Esophagus squamous epithelium (tissue), 5 donors: ENCODE results near the gene ARPC5. TPM values are rescaled to one million over a fixed set of nuclear protein-coding genes. Genes with fewer than 3 reads are reported as not detected.

Experiments
- DNase-seq: peaks from one replicate; lab custom pipeline; 2025; lab: John Stamatoyannopoulos, UW
- H3K27ac ChIP-seq, 4 donors: fragments of 200-600 bp; sonication (generic); one replicate each; pipeline ENCODE4 v1.5.1; 2016 to 2019; ENCODE audit warnings: mild to moderate bottlenecking in 1 of 4
- H3K27me3 ChIP-seq, 4 donors: fragments of 200-600 bp; sonication (generic); 1 replicate in 3 of 4; 2 replicates in 1 of 4; pipeline versions ENCODE4 v1.5.1 to v1.6.0; 2017 to 2021; ENCODE audit warnings: antibody characterized with exemption in 1 of 4
- H3K36me3 ChIP-seq, 3 donors: fragments of 200-600 bp; sonication (generic); one replicate each; pipeline ENCODE4 v1.5.1; 2016 to 2019
- H3K4me1 ChIP-seq, 3 donors: fragments of 200-600 bp; sonication (generic); one replicate each; pipeline ENCODE4 v1.5.1; 2017 to 2019
- H3K4me3 ChIP-seq, 4 donors: fragments of 200-600 bp; sonication (generic); 1 replicate in 3 of 4; 2 replicates in 1 of 4; pipeline ENCODE4 v1.5.1; 2016 to 2019; ENCODE audit warnings: mild to moderate bottlenecking in 2 of 4, moderate library complexity in 1 of 4
- H3K9me3 ChIP-seq, 3 donors: fragments of 200-600 bp; sonication (generic); one replicate each; pipeline ENCODE4 v1.5.1; 2016 to 2019
- POLR2A ChIP-seq, 4 donors: fragments of 450-650 bp; IDR thresholded peaks; one replicate each; pipeline ENCODE4 v1.6.1; 2017; ENCODE audit warnings: antibody characterized with exemption in 4 of 4, mild to moderate bottlenecking in 4 of 4, moderate library complexity in 3 of 4
- WGBS, 2 donors: methylation state at CpG; one replicate each; pipeline ENCODE4 v1.1.5; 2018; 5-methylcytosine and 5-hydroxymethylcytosine counted together
- intact Hi-C: fragments of 100-400 bp; cut with DNase I; formaldehyde crosslinking; loops from one replicate; pipeline ENCODE4 v1.15.0; 2022
- total RNA-seq, 4 donors: library from RNA; depleted of rRNA; stranded (reverse); fragments of >200 nt; gene quantifications; one replicate each; pipeline ENCODE4 v1.1.0, GENCODE V29; 2016
- TF ChIP-seq, protein P1 (sequence below), 6 experiments: fragments of 450-650 bp in 4 of 6; fragments of 200-600 bp in 2 of 6; sonication (generic) in 2 of 6; IDR thresholded peaks; one replicate each; pipeline ENCODE4 v1.5.1; 2016 to 2019; ENCODE audit warnings: antibody characterized with exemption in 6 of 6, mild to moderate bottlenecking in 4 of 6, moderate library complexity in 4 of 6
- donor health status: DM: yes; HTN: yes; CAD: no.

ARPC5 gene
- total RNA-seq, 4 donors from 2014 or later = 90.2 to 136 (median 102) TPM

DNA sequence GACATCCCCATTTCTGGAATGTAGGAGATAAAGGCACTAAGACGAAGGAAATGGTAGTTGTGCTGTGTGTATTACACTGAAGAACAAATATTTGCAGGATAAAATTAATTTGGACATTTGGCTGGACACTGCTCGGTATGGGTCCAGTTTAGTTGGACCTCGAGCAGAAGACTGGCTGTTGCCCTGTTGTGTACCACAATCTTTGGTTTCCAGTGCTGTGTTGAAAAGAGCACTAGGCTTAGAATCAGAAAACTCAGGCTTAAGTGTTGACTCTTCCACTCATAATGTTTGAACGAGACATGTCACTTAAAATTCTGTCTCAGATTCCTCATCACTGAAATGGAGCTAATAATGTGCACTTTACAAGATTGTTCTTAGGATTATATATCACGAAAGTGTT is 1.2 kb upstream of the ARPC5 start:
- intact Hi-C loops = loop anchor here (10.0 kb wide), 1 partner anchor 162 kb away; the partner anchor contains the start of gene SMG7
- TF ChIP-seq POLR2A (IDR thresholded peaks at IDR 0.05) = no peak
- TF ChIP-seq, protein P1, sequence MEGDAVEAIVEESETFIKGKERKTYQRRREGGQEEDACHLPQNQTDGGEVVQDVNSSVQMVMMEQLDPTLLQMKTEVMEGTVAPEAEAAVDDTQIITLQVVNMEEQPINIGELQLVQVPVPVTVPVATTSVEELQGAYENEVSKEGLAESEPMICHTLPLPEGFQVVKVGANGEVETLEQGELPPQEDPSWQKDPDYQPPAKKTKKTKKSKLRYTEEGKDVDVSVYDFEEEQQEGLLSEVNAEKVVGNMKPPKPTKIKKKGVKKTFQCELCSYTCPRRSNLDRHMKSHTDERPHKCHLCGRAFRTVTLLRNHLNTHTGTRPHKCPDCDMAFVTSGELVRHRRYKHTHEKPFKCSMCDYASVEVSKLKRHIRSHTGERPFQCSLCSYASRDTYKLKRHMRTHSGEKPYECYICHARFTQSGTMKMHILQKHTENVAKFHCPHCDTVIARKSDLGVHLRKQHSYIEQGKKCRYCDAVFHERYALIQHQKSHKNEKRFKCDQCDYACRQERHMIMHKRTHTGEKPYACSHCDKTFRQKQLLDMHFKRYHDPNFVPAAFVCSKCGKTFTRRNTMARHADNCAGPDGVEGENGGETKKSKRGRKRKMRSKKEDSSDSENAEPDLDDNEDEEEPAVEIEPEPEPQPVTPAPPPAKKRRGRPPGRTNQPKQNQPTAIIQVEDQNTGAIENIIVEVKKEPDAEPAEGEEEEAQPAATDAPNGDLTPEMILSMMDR (IDR thresholded peaks at IDR 0.05) = no peak
- Histone ChIP-seq H3K4me3 (no peak overlapping the region), H3K27ac (no peak overlapping the region), H3K27me3 (no peaks in the 10 kb centered on the region), H3K9me3 (no peaks in the 10 kb centered on the region), H3K36me3 (peaks cover 0 to 6% (median 0%) of the 10 kb centered on the region in 3 donors), H3K4me1 (peaks cover 12 to 36% (median 15%) of the 10 kb centered on the region in 3 donors)
- 56 to 68% methylated on average over 5 of the region's 5 CpGs for WGBS, 2 donors
- no peak for DNase-seq

DNA sequence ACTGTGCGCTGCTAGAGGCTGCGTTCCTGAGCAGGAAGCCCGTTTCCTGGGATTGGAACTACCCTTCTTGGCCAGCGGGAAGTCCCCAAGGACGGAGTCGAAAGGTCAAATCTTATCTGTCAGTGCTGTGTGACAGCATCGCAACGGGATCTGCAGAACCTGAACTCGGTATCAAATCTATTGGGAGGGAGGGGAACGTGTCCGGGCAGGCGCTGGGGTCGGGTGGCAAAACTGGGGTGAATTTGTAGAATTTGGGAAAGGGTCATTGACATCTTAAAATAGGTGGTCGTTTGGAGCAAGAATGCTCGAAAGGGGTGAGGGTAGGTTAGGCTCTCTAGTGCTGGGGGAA is 725 bp upstream of the ARPC5 start:
- intact Hi-C loops = loop anchor here (10.0 kb wide), 1 partner anchor 162 kb away; the partner anchor contains the start of gene SMG7
- 4 to 10% methylated on average over 7 to 10 of the region's 15 CpGs for WGBS, 2 donors
- Histone ChIP-seq H3K9me3 (no peaks in the 10 kb centered on the region), H3K4me3 (peak overlapping the region; percentile 84 to 94 (median 86)), H3K36me3 (peaks cover 0 to 8% (median 0%) of the 10 kb centered on the region in 3 donors), H3K4me1 (peaks cover 14 to 41% (median 15%) of the 10 kb centered on the region in 3 donors), H3K27me3 (no peaks in the 10 kb centered on the region), H3K27ac (peak overlapping the region; percentile 95 to 97 (median 97))
- no peak for DNase-seq
- no peak for TF ChIP-seq POLR2A (IDR thresholded peaks at IDR 0.05)
- TF ChIP-seq, protein P1 (IDR thresholded peaks at IDR 0.05) = no peak

DNA sequence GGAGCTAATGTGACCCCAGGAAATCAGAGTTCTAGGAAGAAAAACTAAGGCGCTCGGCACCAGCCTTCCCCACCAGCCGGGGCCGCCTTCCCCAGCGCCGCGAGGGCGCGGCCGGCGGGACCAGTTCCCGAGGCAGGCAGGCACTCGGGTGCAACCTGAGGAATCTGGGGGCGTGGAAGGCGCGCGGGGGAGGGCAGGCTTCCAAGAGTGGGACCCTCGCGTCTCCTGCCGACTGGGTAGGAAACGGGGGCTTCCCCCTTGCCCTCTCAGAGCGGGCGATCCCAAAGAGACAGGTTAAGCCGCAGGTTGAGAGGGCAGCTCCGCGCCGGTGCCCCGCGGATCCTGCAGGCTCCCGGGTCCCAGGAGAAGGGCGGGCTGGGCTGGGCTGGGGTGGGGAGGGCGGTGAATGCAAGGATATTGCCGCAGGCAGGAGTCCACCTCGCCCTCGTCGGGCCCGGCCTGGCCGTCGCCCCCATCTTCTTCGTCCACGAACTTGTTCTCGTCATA is 431 bp downstream of the ARPC5 start:
- peak overlapping the region; percentile 95 to 97 (median 97) for H3K27ac ChIP-seq
- no peak for DNase-seq
- peak overlapping the region; percentile 84 to 94 (median 86) for H3K4me3 ChIP-seq
- TF ChIP-seq, protein P1 (IDR thresholded peaks at IDR 0.05) = no peak
- H3K9me3 ChIP-seq = no peaks in the 10 kb centered on the region
- WGBS, 2 donors = 0 to 1% methylated on average over 16 to 26 of the region's 42 CpGs
- intact Hi-C loops = loop anchor here (10.0 kb wide), 1 partner anchor 160 kb away; the partner anchor contains the start of gene SMG7
- H3K27me3 ChIP-seq = no peaks in the 10 kb centered on the region
- H3K36me3 ChIP-seq = peaks cover 0 to 19% (median 0%) of the 10 kb centered on the region in 3 donors
- peaks cover 17 to 52% (median 20%) of the 10 kb centered on the region in 3 donors for H3K4me1 ChIP-seq

DNA sequence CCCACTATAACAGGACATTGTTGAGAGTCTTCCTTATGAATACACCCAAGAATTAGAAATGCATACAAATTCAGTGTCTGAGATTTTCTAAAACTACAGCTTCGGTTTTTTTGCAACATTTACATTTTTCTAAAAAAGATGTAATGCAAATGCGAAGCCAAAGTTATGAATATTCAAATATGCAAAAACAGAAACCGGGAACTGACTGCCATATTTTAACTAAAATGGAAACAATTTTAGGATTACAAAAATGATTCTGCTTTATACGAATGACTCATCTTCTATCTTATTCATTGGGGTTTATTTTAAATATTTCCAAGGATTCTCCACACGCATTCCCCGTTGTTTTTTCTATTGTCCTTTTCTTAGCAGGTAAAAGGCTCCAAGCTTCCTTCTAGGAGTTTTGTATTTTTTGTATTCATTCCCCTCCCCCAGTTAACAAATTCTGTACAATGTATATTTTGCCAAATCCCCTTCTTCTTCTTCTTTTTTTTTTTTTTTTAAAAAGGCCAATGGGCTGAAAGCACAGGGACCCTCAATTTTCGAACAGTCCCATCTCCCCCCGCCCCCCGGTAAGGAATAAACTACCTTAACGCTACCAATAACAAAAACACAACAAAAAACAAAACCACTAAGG is 1.0 kb downstream of the ARPC5 start:
- no peaks in the 10 kb centered on the region for H3K27me3 ChIP-seq
- WGBS, 2 donors = 1 to 2% methylated on average over 9 to 10 of the region's 10 CpGs
- H3K9me3 ChIP-seq = no peaks in the 10 kb centered on the region
- peaks cover 17 to 58% (median 20%) of the 10 kb centered on the region in 3 donors for H3K4me1 ChIP-seq
- peaks cover 0 to 25% (median 0%) of the 10 kb centered on the region in 3 donors for H3K36me3 ChIP-seq
- H3K4me3 ChIP-seq = peak overlapping the region; percentile 84 to 94 (median 86)
- TF ChIP-seq, protein P1 (IDR thresholded peaks at IDR 0.05) = no peak
- DNase-seq = no peak
- peak overlapping the region; percentile 95 to 97 (median 97) for H3K27ac ChIP-seq
- intact Hi-C loops = loop anchor here (10.0 kb wide), 1 partner anchor 160 kb away; the partner anchor contains the start of gene SMG7
